ENCODE results near the gene ZNF512B.
"Not testable (repeated sequence)": the region's sequence is repeated elsewhere in the genome, so short reads cannot be mapped to it uniquely, and the experiment has no call there.

Gene ZNF512B

GRCh38 chr20:63929473-63929883 lies 40.3 kb downstream of the ZNF512B start:
- not testable (repeated sequence) for DNase-seq

- no peak for DNase-seq
These were observed 40.7 kb downstream of the ZNF512B start for GRCh38 chr20:63929071-63929470.

- DNase-seq, result no peak
These were observed 43.4 kb downstream of the ZNF512B start for GRCh38 chr20:63926298-63926697.

- DNase-seq, result no peak
These were observed 45.5 kb downstream of the ZNF512B start for GRCh38 chr20:63924241-63924640.

GRCh38 chr20:63923651-63924050 lies 46.1 kb downstream of the ZNF512B start:
- no peak for DNase-seq

- DNase-seq, result no peak
These were observed 49.5 kb downstream of the ZNF512B start for GRCh38 chr20:63920226-63920625.

- no peak for DNase-seq
These were observed 50.6 kb downstream of the ZNF512B start for GRCh38 chr20:63919130-63919529.

GRCh38 chr20:63917811-63918210 lies 51.9 kb downstream of the ZNF512B start:
- DNase-seq, result no peak

- not testable (repeated sequence) for DNase-seq
These were observed 53.3 kb downstream of the ZNF512B start for GRCh38 chr20:63916371-63916939.

- no peak for DNase-seq
These were observed 54.3 kb downstream of the ZNF512B start for GRCh38 chr20:63915471-63915870.

GRCh38 chr20:63913768-63914167 lies 56.0 kb downstream of the ZNF512B start:
- DNase-seq, result no peak

- DNase-seq, result no peak
These were observed 58.6 kb downstream of the ZNF512B start for GRCh38 chr20:63911176-63911575.

GRCh38 chr20:63908008-63908682 lies 61.6 kb downstream of the ZNF512B start:
- no peak for DNase-seq

All from central memory CD4-positive, alpha-beta T cell (primary cell).